ENCODE measurements around the gene KCNJ1. TPM values are rescaled to one million over a fixed set of nuclear protein-coding genes. Genes with fewer than 3 reads are reported as not detected.

KCNJ1 gene
- total and polyA plus RNA-seq, 9 of the 15 experiments (the other 6 are each of a cell fraction or from before 2014, with no cell fraction given): not detected

DNA sequence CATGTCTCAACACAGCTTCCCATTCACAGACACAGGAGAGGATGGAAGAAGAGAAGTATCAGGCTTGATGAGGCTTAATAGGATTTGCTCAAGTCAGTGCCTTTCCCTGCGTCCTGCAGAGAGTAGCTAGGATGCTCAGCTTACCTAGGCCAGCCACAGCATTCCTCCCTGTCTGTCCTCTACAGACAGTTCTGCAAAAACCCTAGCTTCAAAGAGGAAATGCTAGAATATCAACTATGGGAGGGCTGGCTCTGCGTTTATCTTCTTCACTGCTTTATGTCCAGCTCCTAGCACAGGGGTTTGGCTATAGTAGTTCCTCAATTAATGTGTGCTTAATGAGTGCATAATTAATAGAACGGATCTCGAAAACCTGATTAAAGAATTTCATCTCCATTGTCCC, 40.5 kb upstream of the KCNJ1 start:
- Histone ChIP-seq H4K20me1 (replicated peaks; ENCODE audit: control insufficient read depth, insufficient read depth, low read length) (no peaks in the 10 kb centered on the region; the same call in 1 of the 2 replicates), H3K27ac (ENCODE audit: extremely low read depth, low read depth, low read length) (no peak overlapping the region), H3K36me3 (ENCODE audit: control insufficient read depth, insufficient read depth, low read length) (no peaks in the 10 kb centered on the region), H3K4me3 (no peak overlapping the region), H3K9ac (ENCODE audit: insufficient read depth in 1 of 2, low read depth in 2 of 2, low read length in 2 of 2) (no peak overlapping the region), H3K79me2 (ENCODE audit: control insufficient read depth, insufficient read depth, low read length) (no peaks in the 10 kb centered on the region), H3K4me1 (replicated peaks in 1 of 2; ENCODE audit: control insufficient read depth in 2 of 2, insufficient read depth in 2 of 2, low read length in 2 of 2) (0 out of 5 replicates have a peak, but pooled peaks cover 0 to 4% of the 10 kb centered on the region in 2 experiments), H3K9me3 (replicated peaks; ENCODE audit: control insufficient read depth, insufficient read depth, low read depth, low read length) (no peaks in the 10 kb centered on the region), H3K9me1 (ENCODE audit: control insufficient read depth, insufficient read depth, low read length) (no peaks in the 10 kb centered on the region), H2AFZ (ENCODE audit: low read depth, low read length) (no peak overlapping the region), H3K4me2 (ENCODE audit: insufficient read depth, low read length) (no peak overlapping the region), H3K27me3 (ENCODE audit: control insufficient read depth in 2 of 2, insufficient read depth in 2 of 2, low read length in 2 of 2) (peaks cover 6 to 30% of the 10 kb centered on the region in 2 experiments)
- FAIRE-seq (no peak), ATAC-seq (no peak), DNase-seq (ENCODE audit: extremely low read depth in 1 of 4, low spot score in 3 of 4) (no peak)
- CTCF ChIA-PET (ENCODE audit: low intra/inter-chr PET ratio): no interaction called here
- WGBS (ENCODE audit: insufficient coverage, low coverage, missing lambda C conversion rate): 0% methylated on average over 4 of the region's 4 CpGs
- intact Hi-C loops (cut with micrococcal nuclease) (no loop called here), in situ Hi-C loops (cut with MboI) (no loop called here)
- no TSS peak for BruUV-seq (replicated peaks)
- POLR2A ChIA-PET: interaction anchor here (0.9 kb wide), 1 partner anchor 11 kb away, joined by 3 read pairs; no protein-coding TSS in a partner anchor
- TF ChIP-seq SIRT6 (IDR thresholded peaks at IDR 0.05; ENCODE audit: low read depth, low read length): no peak
- no peak for TF ChIP-seq MECOM (CRISPR knock-in tag; IDR thresholded peaks at IDR 0.05)
- TF ChIP-seq IRF2 (CRISPR knock-in tag; IDR thresholded peaks at IDR 0.05): no peak
- no peak for TF ChIP-seq POLR2G (IDR thresholded peaks at IDR 0.05; ENCODE audit: low read depth, low read length)
- TF ChIP-seq, protein P1, sequence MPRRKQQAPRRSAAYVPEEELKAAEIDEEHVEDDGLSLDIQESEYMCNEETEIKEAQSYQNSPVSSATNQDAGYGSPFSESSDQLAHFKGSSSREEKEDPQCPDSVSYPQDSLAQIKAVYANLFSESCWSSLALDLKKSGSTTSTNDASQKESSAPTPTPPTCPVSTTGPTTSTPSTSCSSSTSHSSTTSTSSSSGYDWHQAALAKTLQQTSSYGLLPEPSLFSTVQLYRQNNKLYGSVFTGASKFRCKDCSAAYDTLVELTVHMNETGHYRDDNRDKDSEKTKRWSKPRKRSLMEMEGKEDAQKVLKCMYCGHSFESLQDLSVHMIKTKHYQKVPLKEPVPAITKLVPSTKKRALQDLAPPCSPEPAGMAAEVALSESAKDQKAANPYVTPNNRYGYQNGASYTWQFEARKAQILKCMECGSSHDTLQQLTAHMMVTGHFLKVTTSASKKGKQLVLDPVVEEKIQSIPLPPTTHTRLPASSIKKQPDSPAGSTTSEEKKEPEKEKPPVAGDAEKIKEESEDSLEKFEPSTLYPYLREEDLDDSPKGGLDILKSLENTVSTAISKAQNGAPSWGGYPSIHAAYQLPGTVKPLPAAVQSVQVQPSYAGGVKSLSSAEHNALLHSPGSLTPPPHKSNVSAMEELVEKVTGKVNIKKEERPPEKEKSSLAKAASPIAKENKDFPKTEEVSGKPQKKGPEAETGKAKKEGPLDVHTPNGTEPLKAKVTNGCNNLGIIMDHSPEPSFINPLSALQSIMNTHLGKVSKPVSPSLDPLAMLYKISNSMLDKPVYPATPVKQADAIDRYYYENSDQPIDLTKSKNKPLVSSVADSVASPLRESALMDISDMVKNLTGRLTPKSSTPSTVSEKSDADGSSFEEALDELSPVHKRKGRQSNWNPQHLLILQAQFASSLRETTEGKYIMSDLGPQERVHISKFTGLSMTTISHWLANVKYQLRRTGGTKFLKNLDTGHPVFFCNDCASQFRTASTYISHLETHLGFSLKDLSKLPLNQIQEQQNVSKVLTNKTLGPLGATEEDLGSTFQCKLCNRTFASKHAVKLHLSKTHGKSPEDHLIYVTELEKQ (CRISPR knock-in tag; IDR thresholded peaks at IDR 0.05): no peak
- TF ChIP-seq, protein P2, sequence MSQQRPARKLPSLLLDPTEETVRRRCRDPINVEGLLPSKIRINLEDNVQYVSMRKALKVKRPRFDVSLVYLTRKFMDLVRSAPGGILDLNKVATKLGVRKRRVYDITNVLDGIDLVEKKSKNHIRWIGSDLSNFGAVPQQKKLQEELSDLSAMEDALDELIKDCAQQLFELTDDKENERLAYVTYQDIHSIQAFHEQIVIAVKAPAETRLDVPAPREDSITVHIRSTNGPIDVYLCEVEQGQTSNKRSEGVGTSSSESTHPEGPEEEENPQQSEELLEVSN (IDR thresholded peaks at IDR 0.05; ENCODE audit: borderline replicate concordance in 1 of 2, extremely low read depth in 1 of 2, insufficient read depth in 1 of 2, insufficient read length in 1 of 2, low read depth in 1 of 2, low read length in 1 of 2, poor library complexity in 1 of 2, severe bottlenecking in 1 of 2): no peak
- TF ChIP-seq, protein P3, sequence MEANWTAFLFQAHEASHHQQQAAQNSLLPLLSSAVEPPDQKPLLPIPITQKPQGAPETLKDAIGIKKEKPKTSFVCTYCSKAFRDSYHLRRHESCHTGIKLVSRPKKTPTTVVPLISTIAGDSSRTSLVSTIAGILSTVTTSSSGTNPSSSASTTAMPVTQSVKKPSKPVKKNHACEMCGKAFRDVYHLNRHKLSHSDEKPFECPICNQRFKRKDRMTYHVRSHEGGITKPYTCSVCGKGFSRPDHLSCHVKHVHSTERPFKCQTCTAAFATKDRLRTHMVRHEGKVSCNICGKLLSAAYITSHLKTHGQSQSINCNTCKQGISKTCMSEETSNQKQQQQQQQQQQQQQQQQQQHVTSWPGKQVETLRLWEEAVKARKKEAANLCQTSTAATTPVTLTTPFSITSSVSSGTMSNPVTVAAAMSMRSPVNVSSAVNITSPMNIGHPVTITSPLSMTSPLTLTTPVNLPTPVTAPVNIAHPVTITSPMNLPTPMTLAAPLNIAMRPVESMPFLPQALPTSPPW (CRISPR knock-in tag; IDR thresholded peaks at IDR 0.05): no peak
- no peak for TF ChIP-seq NRF1 (conservative IDR thresholded peaks at IDR 0.05 in 1 of 2, IDR thresholded peaks at IDR 0.05 in 1 of 2)
- no peak for TF ChIP-seq CBX5 (IDR thresholded peaks at IDR 0.05; ENCODE audit: borderline replicate concordance, low read depth)
- TF ChIP-seq SAFB (IDR thresholded peaks at IDR 0.05; ENCODE audit: borderline replicate concordance, low read depth, low read length): no peak
- TF ChIP-seq XRCC3 (IDR thresholded peaks at IDR 0.05): no peak
- TF ChIP-seq, protein P4, sequence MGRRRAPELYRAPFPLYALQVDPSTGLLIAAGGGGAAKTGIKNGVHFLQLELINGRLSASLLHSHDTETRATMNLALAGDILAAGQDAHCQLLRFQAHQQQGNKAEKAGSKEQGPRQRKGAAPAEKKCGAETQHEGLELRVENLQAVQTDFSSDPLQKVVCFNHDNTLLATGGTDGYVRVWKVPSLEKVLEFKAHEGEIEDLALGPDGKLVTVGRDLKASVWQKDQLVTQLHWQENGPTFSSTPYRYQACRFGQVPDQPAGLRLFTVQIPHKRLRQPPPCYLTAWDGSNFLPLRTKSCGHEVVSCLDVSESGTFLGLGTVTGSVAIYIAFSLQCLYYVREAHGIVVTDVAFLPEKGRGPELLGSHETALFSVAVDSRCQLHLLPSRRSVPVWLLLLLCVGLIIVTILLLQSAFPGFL (CRISPR knock-in tag; IDR thresholded peaks at IDR 0.05): no peak
- TF ChIP-seq NR1H2 (CRISPR knock-in tag; IDR thresholded peaks at IDR 0.05): no peak
